Activated CD4-positive, alpha-beta T cell treated with anti-CD3 and anti-CD28 coated beads for 36 hours (primary cell): ENCODE data around the gene VAMP3. TPM values are rescaled to one million over a fixed set of nuclear protein-coding genes. Genes with fewer than 3 reads are reported as not detected.

Experiments used
- ATAC-seq: fragments of 200-7000 bp; cut with Tn5 transposase; one replicate; pipeline ENCODE4 v1.10.0; 2021; ENCODE audit warnings: mild to moderate bottlenecking, moderate library complexity
- CTCF ChIA-PET: fragments of 350-600 bp; sonication (Branson Sonifier 250); formaldehyde crosslinking; loops from one replicate; lab custom pipeline; 2021; ENCODE audit warnings: antibody characterized with exemption; lab: Charles Lee
- POLR2A ChIA-PET: fragments of 350-600 bp; sonication (Branson Sonifier 250); formaldehyde crosslinking; loops from one replicate; lab custom pipeline; 2021; ENCODE audit warnings: antibody characterized with exemption, inconsistent platforms; lab: Charles Lee
- DNase-seq: peaks from one replicate; pipeline ENCODE4 v3.0.0-alpha.2; 2020
- H3K27ac Mint-ChIP-seq: one replicate; pipeline ENCODE4 v1.8.0; 2021; ENCODE audit warnings: mixed read lengths
- H3K27me3 Mint-ChIP-seq: one replicate; pipeline ENCODE4 v1.8.0; 2021; ENCODE audit warnings: mixed read lengths
- H3K36me3 Mint-ChIP-seq: one replicate; pipeline ENCODE4 v1.8.0; 2021; ENCODE audit warnings: low read depth, mixed read lengths
- H3K4me1 Mint-ChIP-seq: one replicate; pipeline ENCODE4 v1.8.0; 2021; ENCODE audit warnings: mixed read lengths
- H3K4me3 Mint-ChIP-seq: one replicate; pipeline ENCODE4 v1.8.0; 2021; ENCODE audit warnings: mild to moderate bottlenecking, moderate library complexity, mixed read lengths
- H3K9me3 Mint-ChIP-seq: one replicate; pipeline ENCODE4 v1.8.0; 2021; ENCODE audit warnings: low read depth, mixed read lengths
- intact Hi-C, 2 experiments: fragments of 100-400 bp; cut with DNase I in 1 of 2; cut with micrococcal nuclease in 1 of 2; formaldehyde crosslinking; loops; one replicate each; pipeline versions ENCODE4 v1.14.2 to v1.15.1; 2022 to 2024; cut with DNase I, micrococcal nuclease
- total RNA-seq, 2 experiments: library from RNA; stranded (reverse); gene quantifications; one replicate each; pipeline ENCODE4 v1.2.3, GENCODE V29; 2021

The VAMP3 gene
- 10 to 100 TPM; 16.8 to 17.4 TPM for total RNA-seq

GRCh38 chr1:7770997-7771822, at the start of gene VAMP3:
TSS of gene VAMP3 (plus strand) at chr1:7771296. CDS start at chr1:7771384, 88 bp downstream.
- Mint-ChIP-seq H3K27me3 (peaks cover 6% of the 10 kb centered on the region), H3K27ac (peak within 1 kb of the TSS; percentile 72), H3K36me3 (peaks cover 16% of the 10 kb centered on the region), H3K9me3 (no peaks in the 10 kb centered on the region), H3K4me3 (peak within 1 kb of the TSS; percentile 80), H3K4me1 (peaks cover 21% of the 10 kb centered on the region)
- DNase-seq (peak; percentile 94), ATAC-seq (peak; percentile 90)
- POLR2A ChIA-PET = interaction anchor here (1.1 kb wide), 1 partner anchor 222 kb away, joined by 3 read pairs; no protein-coding TSS in a partner anchor
- CTCF ChIA-PET = interaction anchor here (0.5 to 0.8 kb wide), 2 partner anchors 18 to 535 kb away, joined by 3 to 5 read pairs; no protein-coding TSS in a partner anchor
- intact Hi-C loops = loop anchor here (1.0 to 5.0 kb wide), 6 partner anchors 12 to 1169 kb away; partner anchors contain the start of genes CAMTA1 (in 1 of the 2), DNAJC11 (in 1 of the 2), KLHL21 (in 1 of the 2) and PARK7 (in 1 of the 2)

GRCh38 chr1:7721940-7722669, 49.0 kb upstream of the VAMP3 start:
- Mint-ChIP-seq H3K36me3 (no peaks in the 10 kb centered on the region), H3K4me3 (no peak overlapping the region), H3K4me1 (peaks cover 6% of the 10 kb centered on the region), H3K27me3 (peaks cover 6% of the 10 kb centered on the region), H3K27ac (no peak overlapping the region), H3K9me3 (no peaks in the 10 kb centered on the region)
- ATAC-seq (no peak), DNase-seq (no peak)
- intact Hi-C loops = no loop called here
- ChIA-PET CTCF (interaction anchor here (0.7 to 1.4 kb wide), 4 partner anchors 8 to 32 kb away, joined by 3 to 5 read pairs (median 3); no protein-coding TSS in a partner anchor), POLR2A (no interaction called here)

GRCh38 chr1:7722670-7723012, 48.5 kb upstream of the VAMP3 start:
- Mint-ChIP-seq H3K9me3 (no peaks in the 10 kb centered on the region), H3K27ac (no peak overlapping the region)
- POLR2A ChIA-PET = no interaction called here

GRCh38 chr1:7726623-7727022, 44.5 kb upstream of the VAMP3 start:
- no peak for DNase-seq
- Mint-ChIP-seq H3K27ac (no peak overlapping the region), H3K9me3 (no peaks in the 10 kb centered on the region), H3K27me3 (peaks cover 7% of the 10 kb centered on the region), H3K36me3 (no peaks in the 10 kb centered on the region), H3K4me3 (no peak overlapping the region), H3K4me1 (peaks cover 6% of the 10 kb centered on the region)
- ChIA-PET POLR2A (no interaction called here), CTCF (interaction anchor here (0.5 to 1.9 kb wide), 3 partner anchors 26 to 56 kb away, joined by 3 to 13 read pairs (median 4); no protein-coding TSS in a partner anchor)
- intact Hi-C loops = no loop called here
- ATAC-seq = no peak

More at GRCh38 chr1:7722670-7723012, 48.5 kb upstream of the VAMP3 start:
- CTCF ChIA-PET = interaction anchor here (0.7 to 1.2 kb wide), 3 partner anchors 25 to 31 kb away, joined by 3 to 5 read pairs (median 3); no protein-coding TSS in a partner anchor
- Mint-ChIP-seq H3K36me3 (no peaks in the 10 kb centered on the region), H3K27me3 (peaks cover 6% of the 10 kb centered on the region), H3K4me1 (peaks cover 6% of the 10 kb centered on the region), H3K4me3 (no peak overlapping the region)
- ATAC-seq = no peak
- intact Hi-C loops = no loop called here
- DNase-seq = no peak

- H3K9me3 Mint-ChIP-seq = no peaks in the 10 kb centered on the region
- H3K4me1 Mint-ChIP-seq = peaks cover 6% of the 10 kb centered on the region
- no peak overlapping the region for H3K4me3 Mint-ChIP-seq
- ATAC-seq = no peak
- CTCF ChIA-PET = interaction anchor here (0.5 to 1.9 kb wide), 6 partner anchors 9 to 59 kb away, joined by 3 to 13 read pairs (median 4); no protein-coding TSS in a partner anchor
- no peak for DNase-seq
- POLR2A ChIA-PET = no interaction called here
- no peaks in the 10 kb centered on the region for H3K36me3 Mint-ChIP-seq
- no peak overlapping the region for H3K27ac Mint-ChIP-seq
- intact Hi-C loops = no loop called here
- peaks cover 8% of the 10 kb centered on the region for H3K27me3 Mint-ChIP-seq
Measured at GRCh38 chr1:7727809-7728471, 43.2 kb upstream of the VAMP3 start.

- no peaks in the 10 kb centered on the region for H3K36me3 Mint-ChIP-seq
- ChIA-PET CTCF (interaction anchor here (0.8 to 1.1 kb wide), 2 partner anchors 9 to 22 kb away, joined by 3 read pairs; no protein-coding TSS in a partner anchor), POLR2A (no interaction called here)
- H3K9me3 Mint-ChIP-seq = no peaks in the 10 kb centered on the region
- intact Hi-C loops = no loop called here
- peaks cover 6% of the 10 kb centered on the region for H3K4me1 Mint-ChIP-seq
- DNase-seq (no peak), ATAC-seq (no peak)
- no peak overlapping the region for H3K27ac Mint-ChIP-seq
- H3K4me3 Mint-ChIP-seq = no peak overlapping the region
- H3K27me3 Mint-ChIP-seq = peaks cover 8% of the 10 kb centered on the region
Measured at GRCh38 chr1:7729761-7730160, 41.3 kb upstream of the VAMP3 start.

- POLR2A ChIA-PET = no interaction called here
- Mint-ChIP-seq H3K27me3 (peaks cover 8% of the 10 kb centered on the region), H3K4me3 (no peak overlapping the region), H3K36me3 (no peaks in the 10 kb centered on the region), H3K4me1 (no peaks in the 10 kb centered on the region), H3K27ac (no peak overlapping the region), H3K9me3 (no peaks in the 10 kb centered on the region)
- no peak for DNase-seq
- CTCF ChIA-PET = no interaction called here
- ATAC-seq = no peak
- intact Hi-C loops = no loop called here
Measured at GRCh38 chr1:7732331-7732730, 38.8 kb upstream of the VAMP3 start.

GRCh38 chr1:7733276-7733675, 37.8 kb upstream of the VAMP3 start:
- intact Hi-C loops = no loop called here
- no peak for ATAC-seq
- ChIA-PET CTCF (interaction anchor here (0.6 kb wide), 1 partner anchor 19 kb away, joined by 3 read pairs; no protein-coding TSS in a partner anchor), POLR2A (no interaction called here)
- H3K4me1 Mint-ChIP-seq = no peaks in the 10 kb centered on the region
- H3K27ac Mint-ChIP-seq = no peak overlapping the region
- no peaks in the 10 kb centered on the region for H3K36me3 Mint-ChIP-seq
- DNase-seq = no peak
- H3K4me3 Mint-ChIP-seq = no peak overlapping the region
- peaks cover 8% of the 10 kb centered on the region for H3K27me3 Mint-ChIP-seq
- H3K9me3 Mint-ChIP-seq = no peaks in the 10 kb centered on the region

GRCh38 chr1:7738044-7738443, 33.1 kb upstream of the VAMP3 start:
- Mint-ChIP-seq H3K4me3 (no peak overlapping the region), H3K27ac (no peak overlapping the region), H3K4me1 (no peaks in the 10 kb centered on the region), H3K36me3 (no peaks in the 10 kb centered on the region), H3K27me3 (no peaks in the 10 kb centered on the region), H3K9me3 (no peaks in the 10 kb centered on the region)
- intact Hi-C loops = no loop called here
- DNase-seq (no peak), ATAC-seq (no peak)
- ChIA-PET POLR2A (no interaction called here), CTCF (interaction anchor here (2.5 kb wide), 1 partner anchor 15 kb away, joined by 8 read pairs; no protein-coding TSS in a partner anchor)

GRCh38 chr1:7743346-7743745, 27.8 kb upstream of the VAMP3 start:
- no peak for DNase-seq
- Mint-ChIP-seq H3K9me3 (no peaks in the 10 kb centered on the region), H3K27ac (no peak overlapping the region), H3K27me3 (no peaks in the 10 kb centered on the region), H3K4me1 (no peaks in the 10 kb centered on the region), H3K36me3 (no peaks in the 10 kb centered on the region), H3K4me3 (no peak overlapping the region)
- intact Hi-C loops = no loop called here
- CTCF ChIA-PET = interaction anchor here (4.3 kb wide), 1 partner anchor 9 kb away, joined by 29 read pairs; no protein-coding TSS in a partner anchor
- POLR2A ChIA-PET = no interaction called here
- no peak for ATAC-seq

- no peak for ATAC-seq
- no peaks in the 10 kb centered on the region for H3K4me1 Mint-ChIP-seq
- ChIA-PET POLR2A (no interaction called here), CTCF (interaction anchor here (1.0 kb wide), 1 partner anchor 77 kb away, joined by 6 read pairs; no protein-coding TSS in a partner anchor)
- H3K27ac Mint-ChIP-seq = no peak overlapping the region
- no peak overlapping the region for H3K4me3 Mint-ChIP-seq
- intact Hi-C loops = no loop called here
- DNase-seq = no peak
- H3K36me3 Mint-ChIP-seq = no peaks in the 10 kb centered on the region
- H3K27me3 Mint-ChIP-seq = no peaks in the 10 kb centered on the region
- no peaks in the 10 kb centered on the region for H3K9me3 Mint-ChIP-seq
Measured at GRCh38 chr1:7744882-7745281, 26.2 kb upstream of the VAMP3 start.
